HepG2 (cell line): ENCODE measurements around the gene TMEM185B. TPM values are rescaled to one million over a fixed set of nuclear protein-coding genes. Genes with fewer than 3 reads are reported as not detected.

Source experiments
- CHCHD3 ChIP-seq: sonication (generic); formaldehyde crosslinking; IDR thresholded peaks from 2 replicates; pipeline ENCODE4 v1.8.0; 2022; ENCODE audit warnings: mild to moderate bottlenecking, missing genetic modification reagents, moderate library complexity
- HHEX ChIP-seq: IDR thresholded peaks from 2 replicates; pipeline ENCODE4 v1.6.1; 2016; ENCODE audit warnings: control low read depth
- KDM1A ChIP-seq: IDR thresholded peaks from 2 replicates; pipeline ENCODE4 v1.6.1; 2016; ENCODE audit warnings: missing compliant biosample characterization
- NCOA1 ChIP-seq: sonication (generic); formaldehyde crosslinking; IDR thresholded peaks from 2 replicates; pipeline ENCODE4 v1.9.0; 2021; ENCODE audit warnings: missing genetic modification reagents
- NFE2L1 ChIP-seq: sonication (generic); formaldehyde crosslinking; IDR thresholded peaks from 2 replicates; pipeline ENCODE4 v1.4.0; 2020; ENCODE audit warnings: missing genetic modification reagents, mild to moderate bottlenecking, borderline replicate concordance
- NFKB2 ChIP-seq: sonication (generic); formaldehyde crosslinking; IDR thresholded peaks from 2 replicates; pipeline ENCODE4 v1.4.0; 2020; ENCODE audit warnings: missing genetic modification reagents, borderline replicate concordance
- NFKBIZ ChIP-seq: IDR thresholded peaks from 2 replicates; pipeline ENCODE4 v1.6.1; 2018; ENCODE audit warnings: missing genetic modification reagents, missing compliant biosample characterization
- NFYB ChIP-seq: sonication (generic); formaldehyde crosslinking; IDR thresholded peaks from 2 replicates; pipeline ENCODE4 v1.4.0; 2020; ENCODE audit warnings: missing genetic modification reagents
- PAF1 ChIP-seq: IDR thresholded peaks from 2 replicates; pipeline ENCODE4 v1.6.1; 2016; ENCODE audit warnings: missing genetic modification reagents, missing compliant biosample characterization
- PPARG ChIP-seq: conservative IDR thresholded peaks from 2 replicates; pipeline ENCODE4 v1.6.1; 2016; ENCODE audit warnings: missing biosample characterization, missing genetic modification reagents
- RARG ChIP-seq: sonication (generic); formaldehyde crosslinking; IDR thresholded peaks from 2 replicates; pipeline ENCODE4 v1.4.0; 2020; ENCODE audit warnings: low read depth, mild to moderate bottlenecking, missing genetic modification reagents
- REPIN1 ChIP-seq: sonication (generic); formaldehyde crosslinking; IDR thresholded peaks from 2 replicates; pipeline ENCODE4 v1.8.0; 2022; ENCODE audit warnings: missing genetic modification reagents, low read depth, mild to moderate bottlenecking, borderline replicate concordance
- RXRA ChIP-seq: sonication (generic); formaldehyde crosslinking; IDR thresholded peaks from 2 replicates; pipeline ENCODE4 v1.5.1; 2020; ENCODE audit warnings: missing genetic modification reagents
- SRSF1 ChIP-seq: fragments of 200-400 bp; formaldehyde crosslinking; optimal IDR thresholded peaks from 2 replicates; pipeline ENCODE3; 2017; ENCODE audit warnings: mild to moderate bottlenecking, low read depth, low read length, moderate library complexity
- XRCC5 ChIP-seq: fragments of 200-400 bp; formaldehyde crosslinking; optimal IDR thresholded peaks from 2 replicates; pipeline ENCODE3; 2017; ENCODE audit warnings: mild to moderate bottlenecking, low read length
- ZBTB3 ChIP-seq: sonication (generic); formaldehyde crosslinking; IDR thresholded peaks from 2 replicates; pipeline ENCODE4 v1.4.0; 2020; ENCODE audit warnings: low read depth, mild to moderate bottlenecking, moderate library complexity, missing genetic modification reagents, borderline replicate concordance
- ZFP90 ChIP-seq: sonication (generic); formaldehyde crosslinking; IDR thresholded peaks from 2 replicates; pipeline ENCODE4 v1.8.0; 2022; ENCODE audit warnings: missing genetic modification reagents, mild to moderate bottlenecking, inconsistent platforms, borderline replicate concordance
- ZNF430 ChIP-seq: sonication (generic); formaldehyde crosslinking; IDR thresholded peaks from 2 replicates; pipeline ENCODE4 v1.9.0; 2021; ENCODE audit warnings: mild to moderate bottlenecking, missing genetic modification reagents
- ZNF44 ChIP-seq: sonication (generic); formaldehyde crosslinking; IDR thresholded peaks from 2 replicates; pipeline ENCODE4 v1.5.1; 2020; ENCODE audit warnings: mild to moderate bottlenecking, missing genetic modification reagents
- ZNF501 ChIP-seq: sonication (generic); formaldehyde crosslinking; IDR thresholded peaks from 2 replicates; pipeline ENCODE4 v1.5.1; 2020; ENCODE audit warnings: mild to moderate bottlenecking, moderate library complexity, missing genetic modification reagents
- ZNF724P ChIP-seq: sonication (generic); formaldehyde crosslinking; IDR thresholded peaks from 2 replicates; pipeline ENCODE4 v1.8.0; 2022; ENCODE audit warnings: missing genetic modification reagents, borderline replicate concordance
- ZNF772 ChIP-seq: sonication (generic); formaldehyde crosslinking; IDR thresholded peaks from 2 replicates; pipeline ENCODE4 v1.5.0; 2020; ENCODE audit warnings: mild to moderate bottlenecking, missing genetic modification reagents
- ZNF780A ChIP-seq: sonication (generic); formaldehyde crosslinking; IDR thresholded peaks from 2 replicates; pipeline ENCODE4 v1.8.0; 2022; ENCODE audit warnings: mild to moderate bottlenecking, missing genetic modification reagents, moderate library complexity
- polyA plus RNA-seq, 8 experiments: library from polyadenylated mRNA; depleted of rRNA in 3 of 8; stranded (reverse) in 7 of 8; unstranded in 1 of 8; fragments of >200 nt; fragmentation: Illumina TruSeq in 4 of 8; extraction: Trizol in 4 of 8; gene quantifications; 2 replicates each; pipeline versions ENCODE4 v1.2.1 to v1.2.3, GENCODE V29; 2011 to 2016; ENCODE audit warnings: low read depth in 4 of 8, missing spikeins in 1 of 8, mixed read lengths in 1 of 8; ENCODE audit not compliant: insufficient read depth in 1 of 8
- total RNA-seq, 5 experiments: library from RNA; depleted of rRNA; stranded (reverse); fragments of >200 nt; fragmentation: Illumina TruSeq; extraction: Trizol; gene quantifications; 2 replicates each; pipeline ENCODE4 v1.2.3, GENCODE V29; 2016; ENCODE audit warnings: low read depth in 1 of 5
- TF ChIP-seq, protein P1 (sequence below): sonication (generic); formaldehyde crosslinking; IDR thresholded peaks from 2 replicates; pipeline ENCODE4 v1.4.0; 2020; ENCODE audit warnings: mild to moderate bottlenecking, missing genetic modification reagents, borderline replicate concordance
- TF ChIP-seq, protein P2 (sequence below): sonication (generic); formaldehyde crosslinking; IDR thresholded peaks from 2 replicates; pipeline ENCODE4 v1.5.0; 2020; ENCODE audit warnings: mild to moderate bottlenecking, missing genetic modification reagents

Gene TMEM185B
- total and polyA plus RNA-seq, 2 of the 13 experiments (the other 11 are each of a cell fraction or from before 2014, with no cell fraction given), result 5.6 to 7.0 TPM

DNA sequence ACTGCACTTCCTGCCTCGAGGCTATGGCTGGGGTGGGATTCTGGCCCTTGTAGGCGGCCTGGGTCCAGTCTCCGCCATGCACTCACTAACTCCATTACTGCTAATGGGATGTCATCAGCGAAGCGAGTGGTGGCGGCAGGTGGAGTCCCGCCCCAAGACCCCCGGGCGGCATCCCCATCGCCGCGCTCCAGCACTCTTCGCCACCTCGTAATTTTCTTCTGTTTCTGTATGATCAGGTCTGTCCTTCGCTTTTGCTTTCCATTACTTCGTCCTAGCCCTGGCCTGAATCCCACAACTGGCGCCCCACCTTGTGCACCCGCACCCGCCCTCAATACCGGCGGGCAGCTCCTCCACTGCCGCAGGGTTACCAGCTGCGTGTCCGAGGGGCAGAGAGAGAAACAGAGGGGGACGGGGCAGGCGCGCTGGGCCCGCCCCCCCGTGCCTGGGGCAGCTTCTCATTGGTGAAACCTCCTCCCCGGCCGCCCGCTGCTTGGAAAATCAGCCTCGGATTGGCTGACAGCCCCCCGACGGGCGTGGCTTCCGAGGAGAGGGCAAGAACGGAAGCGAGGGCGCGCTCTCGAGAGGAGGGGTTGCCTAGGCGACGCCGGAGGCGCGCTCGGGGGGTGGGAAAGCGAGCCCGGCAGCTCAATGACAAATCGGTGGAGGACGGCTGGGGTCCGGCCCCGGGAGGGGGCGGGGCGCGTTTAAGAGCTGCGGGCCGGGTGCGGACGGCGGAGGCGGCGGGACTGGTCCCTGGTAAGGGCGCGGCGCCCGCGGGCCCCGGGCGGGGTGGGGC lies 29.2 kb upstream of the TMEM185B start, which contains the start of gene RALB (continued):
- TF ChIP-seq RARG (CRISPR knock-in tag) (no peak), REPIN1 (CRISPR knock-in tag) (no peak), NFKBIZ (CRISPR knock-in tag) (no peak), CHCHD3 (no peak), PPARG (CRISPR knock-in tag) (no peak), ZNF772 (CRISPR knock-in tag) (peak; percentile 9; the same call in 1 of the 2 replicates), ZFP90 (CRISPR knock-in tag) (peak; percentile 49; the same call in 1 of the 2 replicates), SRSF1 (no peak), KDM1A (CRISPR knock-in tag) (no peak), PAF1 (no peak), NFE2L1 (no peak), ZNF780A (CRISPR knock-in tag) (no peak), NFKB2 (no peak), NCOA1 (no peak), ZBTB3 (CRISPR knock-in tag) (0 out of 2 replicates have a peak, but pooled peaks have one; percentile 29), HHEX (CRISPR knock-in tag) (no peak), ZNF501 (CRISPR knock-in tag) (peak; percentile 72), ZNF44 (CRISPR knock-in tag) (peak; percentile 96), ZNF430 (peak; percentile 61), NFYB (CRISPR knock-in tag) (peak; percentile 94), XRCC5 (peak; percentile 55), RXRA (CRISPR knock-in tag) (0 out of 2 replicates have a peak, but pooled peaks have one; percentile 46), ZNF724P (CRISPR knock-in tag) (peak; percentile 72; the same call in 1 of the 2 replicates)
- TF ChIP-seq, protein P1, sequence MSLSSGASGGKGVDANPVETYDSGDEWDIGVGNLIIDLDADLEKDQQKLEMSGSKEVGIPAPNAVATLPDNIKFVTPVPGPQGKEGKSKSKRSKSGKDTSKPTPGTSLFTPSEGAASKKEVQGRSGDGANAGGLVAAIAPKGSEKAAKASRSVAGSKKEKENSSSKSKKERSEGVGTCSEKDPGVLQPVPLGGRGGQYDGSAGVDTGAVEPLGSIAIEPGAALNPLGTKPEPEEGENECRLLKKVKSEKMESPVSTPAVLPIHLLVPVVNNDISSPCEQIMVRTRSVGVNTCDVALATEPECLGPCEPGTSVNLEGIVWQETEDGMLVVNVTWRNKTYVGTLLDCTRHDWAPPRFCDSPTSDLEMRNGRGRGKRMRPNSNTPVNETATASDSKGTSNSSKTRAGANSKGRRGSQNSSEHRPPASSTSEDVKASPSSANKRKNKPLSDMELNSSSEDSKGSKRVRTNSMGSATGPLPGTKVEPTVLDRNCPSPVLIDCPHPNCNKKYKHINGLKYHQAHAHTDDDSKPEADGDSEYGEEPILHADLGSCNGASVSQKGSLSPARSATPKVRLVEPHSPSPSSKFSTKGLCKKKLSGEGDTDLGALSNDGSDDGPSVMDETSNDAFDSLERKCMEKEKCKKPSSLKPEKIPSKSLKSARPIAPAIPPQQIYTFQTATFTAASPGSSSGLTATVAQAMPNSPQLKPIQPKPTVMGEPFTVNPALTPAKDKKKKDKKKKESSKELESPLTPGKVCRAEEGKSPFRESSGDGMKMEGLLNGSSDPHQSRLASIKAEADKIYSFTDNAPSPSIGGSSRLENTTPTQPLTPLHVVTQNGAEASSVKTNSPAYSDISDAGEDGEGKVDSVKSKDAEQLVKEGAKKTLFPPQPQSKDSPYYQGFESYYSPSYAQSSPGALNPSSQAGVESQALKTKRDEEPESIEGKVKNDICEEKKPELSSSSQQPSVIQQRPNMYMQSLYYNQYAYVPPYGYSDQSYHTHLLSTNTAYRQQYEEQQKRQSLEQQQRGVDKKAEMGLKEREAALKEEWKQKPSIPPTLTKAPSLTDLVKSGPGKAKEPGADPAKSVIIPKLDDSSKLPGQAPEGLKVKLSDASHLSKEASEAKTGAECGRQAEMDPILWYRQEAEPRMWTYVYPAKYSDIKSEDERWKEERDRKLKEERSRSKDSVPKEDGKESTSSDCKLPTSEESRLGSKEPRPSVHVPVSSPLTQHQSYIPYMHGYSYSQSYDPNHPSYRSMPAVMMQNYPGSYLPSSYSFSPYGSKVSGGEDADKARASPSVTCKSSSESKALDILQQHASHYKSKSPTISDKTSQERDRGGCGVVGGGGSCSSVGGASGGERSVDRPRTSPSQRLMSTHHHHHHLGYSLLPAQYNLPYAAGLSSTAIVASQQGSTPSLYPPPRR (CRISPR knock-in tag), result peak; percentile 11; the same call in 1 of the 2 replicates
- TF ChIP-seq, protein P2, sequence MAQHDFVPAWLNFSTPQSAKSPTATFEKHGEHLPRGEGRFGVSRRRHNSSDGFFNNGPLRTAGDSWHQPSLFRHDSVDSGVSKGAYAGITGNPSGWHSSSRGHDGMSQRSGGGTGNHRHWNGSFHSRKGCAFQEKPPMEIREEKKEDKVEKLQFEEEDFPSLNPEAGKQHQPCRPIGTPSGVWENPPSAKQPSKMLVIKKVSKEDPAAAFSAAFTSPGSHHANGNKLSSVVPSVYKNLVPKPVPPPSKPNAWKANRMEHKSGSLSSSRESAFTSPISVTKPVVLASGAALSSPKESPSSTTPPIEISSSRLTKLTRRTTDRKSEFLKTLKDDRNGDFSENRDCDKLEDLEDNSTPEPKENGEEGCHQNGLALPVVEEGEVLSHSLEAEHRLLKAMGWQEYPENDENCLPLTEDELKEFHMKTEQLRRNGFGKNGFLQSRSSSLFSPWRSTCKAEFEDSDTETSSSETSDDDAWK, result no peak
